ENCODE results near the gene NLRC3. TPM values are rescaled to one million over a fixed set of nuclear protein-coding genes. Genes with fewer than 3 reads are reported as not detected.

The NLRC3 gene
- polyA plus RNA-seq, 1 of the 3 experiments (the other 2 are of a cell fraction), result not detected

GRCh38 chr16:3590736-3591435 lies 13.7 kb upstream of the NLRC3 start:
- TF ChIP-seq FOSL2 (IDR thresholded peaks at IDR 0.05; ENCODE audit: borderline replicate concordance, low read depth) (no peak), RXRA (IDR thresholded peaks at IDR 0.05; ENCODE audit: borderline replicate concordance, low read depth) (no peak)
- 95% methylated on average over 25 of the region's 27 CpGs for WGBS (ENCODE audit: low lambda C conversion rate)
- POLR2A ChIA-PET, result no interaction called here
- CTCF ChIA-PET, result interaction anchor here (1.1 kb wide), 1 partner anchor 20 kb away, joined by 3 read pairs; no protein-coding TSS in a partner anchor
- H3K79me2 ChIP-seq (ENCODE audit: insufficient read depth), result no peaks in the 10 kb centered on the region
- H3K9me3 ChIP-seq, result no peaks in the 10 kb centered on the region
- no peaks in the 10 kb centered on the region for H3K4me1 ChIP-seq (ENCODE audit: control insufficient read depth in 1 of 2, insufficient read depth in 2 of 2, low read depth in 1 of 2, low read length in 1 of 2)
- no peaks in the 10 kb centered on the region for H3K9me2 ChIP-seq
- no peaks in the 10 kb centered on the region for H4K20me1 ChIP-seq (ENCODE audit: insufficient read depth)
- H3K4me3 ChIP-seq (ENCODE audit: low read depth in 2 of 2, low read length in 1 of 2), result no peak overlapping the region
- no peaks in the 10 kb centered on the region for H3F3A ChIP-seq (replicated peaks; ENCODE audit: insufficient read depth)
- no peak overlapping the region for H2AFZ ChIP-seq (ENCODE audit: low read depth)
- no peak overlapping the region for H3K9ac ChIP-seq
- DNase-seq, result no peak
- peaks cover 0 to 2% of the 10 kb centered on the region in 2 experiments for H3K36me3 ChIP-seq (replicated peaks in 1 of 2; ENCODE audit: control insufficient read depth in 1 of 2, insufficient read depth in 2 of 2, low read length in 1 of 2)
- no peak overlapping the region for H3K4me2 ChIP-seq
- H3K27ac ChIP-seq (ENCODE audit: low read depth in 2 of 2, low read length in 1 of 2), result no peak overlapping the region
- H3K27me3 ChIP-seq (ENCODE audit: insufficient read depth), result no peaks in the 10 kb centered on the region

- Histone ChIP-seq H3K9me2 (no peaks in the 10 kb centered on the region), H3K27me3 (ENCODE audit: insufficient read depth) (no peaks in the 10 kb centered on the region), H3K27ac (ENCODE audit: low read depth in 2 of 2, low read length in 1 of 2) (no peak overlapping the region), H2AFZ (ENCODE audit: low read depth) (no peak overlapping the region), H3K36me3 (replicated peaks in 1 of 2; ENCODE audit: control insufficient read depth in 1 of 2, insufficient read depth in 2 of 2, low read length in 1 of 2) (peaks cover 0 to 2% of the 10 kb centered on the region in 2 experiments), H3F3A (replicated peaks; ENCODE audit: insufficient read depth) (no peaks in the 10 kb centered on the region), H4K20me1 (ENCODE audit: insufficient read depth) (no peaks in the 10 kb centered on the region), H3K9me3 (no peaks in the 10 kb centered on the region), H3K4me3 (ENCODE audit: low read depth in 2 of 2, low read length in 1 of 2) (no peak overlapping the region), H3K79me2 (ENCODE audit: insufficient read depth) (no peaks in the 10 kb centered on the region), H3K4me1 (ENCODE audit: control insufficient read depth in 1 of 2, insufficient read depth in 2 of 2, low read depth in 1 of 2, low read length in 1 of 2) (no peaks in the 10 kb centered on the region), H3K9ac (no peak overlapping the region), H3K4me2 (no peak overlapping the region)
- TF ChIP-seq RFX5 (IDR thresholded peaks at IDR 0.05; ENCODE audit: low read length) (no peak), MAX (IDR thresholded peaks at IDR 0.05; ENCODE audit: low read depth) (no peak), SMC3 (IDR thresholded peaks at IDR 0.05; ENCODE audit: low read depth, low read length) (no peak), RAD21 (IDR thresholded peaks at IDR 0.05; ENCODE audit: low read length) (no peak), GATA2 (CRISPR knock-in tag; IDR thresholded peaks at IDR 0.05) (no peak), FOSL2 (IDR thresholded peaks at IDR 0.05; ENCODE audit: borderline replicate concordance, low read depth) (no peak), GABPA (IDR thresholded peaks at IDR 0.05; ENCODE audit: low read depth) (no peak), EP300 (IDR thresholded peaks at IDR 0.05; ENCODE audit: borderline replicate concordance in 1 of 2, low read depth in 1 of 2, low read length in 1 of 2) (no peak), TAF1 (IDR thresholded peaks at IDR 0.05; ENCODE audit: borderline replicate concordance, low read depth, low read length) (no peak), POLR2AphosphoS5 (IDR thresholded peaks at IDR 0.05; ENCODE audit: low read depth, low read length) (no peak), ZBTB33 (IDR thresholded peaks at IDR 0.05; ENCODE audit: borderline replicate concordance, low read depth) (no peak), NRF1 (IDR thresholded peaks at IDR 0.05; ENCODE audit: low read depth, low read length) (no peak), REST (IDR thresholded peaks at IDR 0.05; ENCODE audit: low read depth, low read length) (no peak), USF1 (IDR thresholded peaks at IDR 0.05; ENCODE audit: borderline replicate concordance, low read depth) (no peak)
- DNase-seq, result no peak
- 94% methylated on average over 25 of the region's 25 CpGs for WGBS (ENCODE audit: low lambda C conversion rate)
- CTCF ChIA-PET, result interaction anchor here (1.1 kb wide), 1 partner anchor 19 kb away, joined by 3 read pairs; no protein-coding TSS in a partner anchor
- POLR2A ChIA-PET, result no interaction called here
Measured at GRCh38 chr16:3589991-3590701, 12.9 kb upstream of the NLRC3 start.
